Measurements from ENCODE around the gene RPS10. TPM values are rescaled to one million over a fixed set of nuclear protein-coding genes. Genes with fewer than 3 reads are reported as not detected.

Gene RPS10
- total and polyA plus RNA-seq, 2 donors (not counting 1 experiment from before 2014, with no cell fraction given), result 1,649 to 2,883 TPM

GRCh38 chr6:34396518-34396917 is 29.4 kb downstream of the RPS10 start:
- Histone ChIP-seq H4K20me1 (ENCODE audit: control insufficient read depth, extremely low read depth, insufficient read depth, low read length) (no peaks in the 10 kb centered on the region), H3K4me2 (ENCODE audit: extremely low read depth, insufficient read depth, low read length) (no peak overlapping the region), H3K4me3 (replicated peaks in 1 of 4; ENCODE audit: control extremely low read depth in 1 of 4, insufficient read depth in 1 of 4, low read depth in 3 of 4, low read length in 4 of 4) (no peak overlapping the region), H3K4me1 (ENCODE audit: control insufficient read depth, extremely low read depth, insufficient read depth, low read length) (no peaks in the 10 kb centered on the region), H3K9ac (ENCODE audit: insufficient read depth, low read length) (no peak overlapping the region), H2AFZ (ENCODE audit: low read length) (no peak overlapping the region), H3K9me3 (ENCODE audit: control insufficient read depth, insufficient read depth, low read depth, low read length) (no peaks in the 10 kb centered on the region), H3K27ac (ENCODE audit: insufficient read depth, low read length) (no peak overlapping the region), H3K36me3 (ENCODE audit: control insufficient read depth, insufficient read depth, low read length) (no peaks in the 10 kb centered on the region), H3K79me2 (ENCODE audit: control insufficient read depth, insufficient read depth, low read length) (peaks cover 7% of the 10 kb centered on the region), H3K27me3 (ENCODE audit: control insufficient read depth, insufficient read depth, low read length) (no peaks in the 10 kb centered on the region)
- TF ChIP-seq, protein P1, sequence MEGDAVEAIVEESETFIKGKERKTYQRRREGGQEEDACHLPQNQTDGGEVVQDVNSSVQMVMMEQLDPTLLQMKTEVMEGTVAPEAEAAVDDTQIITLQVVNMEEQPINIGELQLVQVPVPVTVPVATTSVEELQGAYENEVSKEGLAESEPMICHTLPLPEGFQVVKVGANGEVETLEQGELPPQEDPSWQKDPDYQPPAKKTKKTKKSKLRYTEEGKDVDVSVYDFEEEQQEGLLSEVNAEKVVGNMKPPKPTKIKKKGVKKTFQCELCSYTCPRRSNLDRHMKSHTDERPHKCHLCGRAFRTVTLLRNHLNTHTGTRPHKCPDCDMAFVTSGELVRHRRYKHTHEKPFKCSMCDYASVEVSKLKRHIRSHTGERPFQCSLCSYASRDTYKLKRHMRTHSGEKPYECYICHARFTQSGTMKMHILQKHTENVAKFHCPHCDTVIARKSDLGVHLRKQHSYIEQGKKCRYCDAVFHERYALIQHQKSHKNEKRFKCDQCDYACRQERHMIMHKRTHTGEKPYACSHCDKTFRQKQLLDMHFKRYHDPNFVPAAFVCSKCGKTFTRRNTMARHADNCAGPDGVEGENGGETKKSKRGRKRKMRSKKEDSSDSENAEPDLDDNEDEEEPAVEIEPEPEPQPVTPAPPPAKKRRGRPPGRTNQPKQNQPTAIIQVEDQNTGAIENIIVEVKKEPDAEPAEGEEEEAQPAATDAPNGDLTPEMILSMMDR (conservative IDR thresholded peaks at IDR 0.05 in 1 of 2, IDR thresholded peaks at IDR 0.05 in 1 of 2; ENCODE audit: low read depth in 1 of 2, low read length in 2 of 2), result no peak
- TF ChIP-seq EZH2 (IDR thresholded peaks at IDR 0.05; ENCODE audit: low read length, missing control alignments), result no peak
- no peak for DNase-seq (ENCODE audit: low read depth in 2 of 2)

- peaks cover 32% of the 10 kb centered on the region for H3K79me2 ChIP-seq (ENCODE audit: control insufficient read depth, insufficient read depth, low read length)
- H3K4me1 ChIP-seq (ENCODE audit: control insufficient read depth, extremely low read depth, insufficient read depth, low read length), result no peaks in the 10 kb centered on the region
These were observed 31.9 kb downstream of the RPS10 start for GRCh38 chr6:34393966-34394305.

GRCh38 chr6:34393191-34393965 is 32.5 kb downstream of the RPS10 start:
- Histone ChIP-seq H3K4me2 (ENCODE audit: extremely low read depth, insufficient read depth, low read length) (peak overlapping the region; percentile 93), H3K9ac (ENCODE audit: insufficient read depth, low read length) (peak overlapping the region; percentile 36), H3K4me3 (replicated peaks in 1 of 4; ENCODE audit: control extremely low read depth in 1 of 4, insufficient read depth in 1 of 4, low read depth in 3 of 4, low read length in 4 of 4) (peak overlapping the region; percentile 62 to 82 (median 76)), H3K27ac (ENCODE audit: insufficient read depth, low read length) (peak overlapping the region; percentile 16), H3K79me2 (ENCODE audit: control insufficient read depth, insufficient read depth, low read length) (peaks cover 38% of the 10 kb centered on the region), H3K9me3 (ENCODE audit: control insufficient read depth, insufficient read depth, low read depth, low read length) (no peaks in the 10 kb centered on the region), H3K4me1 (ENCODE audit: control insufficient read depth, extremely low read depth, insufficient read depth, low read length) (no peaks in the 10 kb centered on the region), H2AFZ (ENCODE audit: low read length) (peak overlapping the region; percentile 94), H3K27me3 (ENCODE audit: control insufficient read depth, insufficient read depth, low read length) (no peaks in the 10 kb centered on the region), H4K20me1 (ENCODE audit: control insufficient read depth, extremely low read depth, insufficient read depth, low read length) (peaks cover 2% of the 10 kb centered on the region), H3K36me3 (ENCODE audit: control insufficient read depth, insufficient read depth, low read length) (no peaks in the 10 kb centered on the region)
- no peak for DNase-seq (ENCODE audit: low read depth in 2 of 2)
- no peak for TF ChIP-seq EZH2 (IDR thresholded peaks at IDR 0.05; ENCODE audit: low read length, missing control alignments)
- TF ChIP-seq, protein P1 (conservative IDR thresholded peaks at IDR 0.05 in 1 of 2, IDR thresholded peaks at IDR 0.05 in 1 of 2; ENCODE audit: low read depth in 1 of 2, low read length in 2 of 2), result no peak

More at GRCh38 chr6:34393966-34394305, 31.9 kb downstream of the RPS10 start:
- TF ChIP-seq EZH2 (IDR thresholded peaks at IDR 0.05; ENCODE audit: low read length, missing control alignments), result no peak
- TF ChIP-seq, protein P1 (conservative IDR thresholded peaks at IDR 0.05 in 1 of 2, IDR thresholded peaks at IDR 0.05 in 1 of 2; ENCODE audit: low read depth in 1 of 2, low read length in 2 of 2), result no peak
- Histone ChIP-seq H3K4me2 (ENCODE audit: extremely low read depth, insufficient read depth, low read length) (no peak overlapping the region), H3K4me3 (replicated peaks in 1 of 4; ENCODE audit: control extremely low read depth in 1 of 4, insufficient read depth in 1 of 4, low read depth in 3 of 4, low read length in 4 of 4) (no peak overlapping the region), H3K27ac (ENCODE audit: insufficient read depth, low read length) (no peak overlapping the region), H3K27me3 (ENCODE audit: control insufficient read depth, insufficient read depth, low read length) (no peaks in the 10 kb centered on the region), H3K36me3 (ENCODE audit: control insufficient read depth, insufficient read depth, low read length) (no peaks in the 10 kb centered on the region), H2AFZ (ENCODE audit: low read length) (no peak overlapping the region), H4K20me1 (ENCODE audit: control insufficient read depth, extremely low read depth, insufficient read depth, low read length) (peaks cover 2% of the 10 kb centered on the region), H3K9ac (ENCODE audit: insufficient read depth, low read length) (no peak overlapping the region), H3K9me3 (ENCODE audit: control insufficient read depth, insufficient read depth, low read depth, low read length) (no peaks in the 10 kb centered on the region)
- no peak for DNase-seq (ENCODE audit: low read depth in 2 of 2)

Data from fibroblast of lung (primary cell).